Trophoblast cell (in vitro differentiated cells and primary cell): ENCODE measurements around the gene NDUFA7.

Source experiments
- DNase-seq, 2 donors: peaks; one replicate each; pipeline ENCODE4 v3.0.0-alpha.2; 2016
- H2AFZ ChIP-seq: 2 replicates; pipeline ENCODE4 v1.6.1; 2013; ENCODE audit warnings: low read length, moderate library complexity, mild to moderate bottlenecking; ENCODE audit not compliant: insufficient read depth, poor library complexity
- H2AK5ac ChIP-seq: 2 replicates; pipeline ENCODE4 v1.6.1; 2013; ENCODE audit warnings: mild to moderate bottlenecking, low read length
- H2BK120ac ChIP-seq: 2 replicates; pipeline ENCODE4 v1.6.1; 2013; ENCODE audit warnings: low read length, mild to moderate bottlenecking, moderate library complexity; ENCODE audit not compliant: insufficient read depth, poor library complexity
- H2BK12ac ChIP-seq: 2 replicates; pipeline ENCODE4 v1.6.1; 2013; ENCODE audit warnings: mild to moderate bottlenecking, low read length, moderate library complexity
- H2BK5ac ChIP-seq: 2 replicates; pipeline ENCODE4 v1.6.1; 2013; ENCODE audit warnings: low read length, low read depth, moderate library complexity, mild to moderate bottlenecking; ENCODE audit not compliant: poor library complexity
- H3K14ac ChIP-seq: 2 replicates; pipeline ENCODE4 v1.6.1; 2013; ENCODE audit warnings: mild to moderate bottlenecking, low read length
- H3K18ac ChIP-seq: 2 replicates; pipeline ENCODE4 v1.6.1; 2013; ENCODE audit warnings: mild to moderate bottlenecking, low read length
- H3K23ac ChIP-seq: 2 replicates; pipeline ENCODE4 v1.6.1; 2013; ENCODE audit warnings: low read length
- H3K27ac ChIP-seq: 2 replicates; pipeline ENCODE4 v1.5.1; 2013; ENCODE audit warnings: low read depth, mild to moderate bottlenecking, inconsistent platforms, low read length, moderate library complexity
- H3K27me3 ChIP-seq: 2 replicates; pipeline ENCODE4 v1.6.1; 2013; ENCODE audit warnings: inconsistent platforms, mild to moderate bottlenecking, low read length, moderate library complexity; ENCODE audit not compliant: insufficient read depth
- H3K36me3 ChIP-seq, 2 experiments: 1 replicate in 1 of 2; 2 replicates in 1 of 2; pipeline ENCODE4 v1.6.1; 2013; ENCODE audit warnings: low read length in 2 of 2, mild to moderate bottlenecking in 2 of 2, moderate library complexity in 1 of 2; ENCODE audit not compliant: insufficient read depth in 2 of 2, control insufficient read depth in 1 of 2
- H3K4ac ChIP-seq: 2 replicates; pipeline ENCODE4 v1.6.1; 2013; ENCODE audit warnings: low read depth, mild to moderate bottlenecking, low read length, moderate library complexity
- H3K4me1 ChIP-seq, 2 experiments: 1 replicate in 1 of 2; 2 replicates in 1 of 2; pipeline ENCODE4 v1.6.1; 2013; ENCODE audit warnings: low read length in 2 of 2, mild to moderate bottlenecking in 2 of 2, moderate library complexity in 1 of 2; ENCODE audit not compliant: insufficient read depth in 2 of 2, control insufficient read depth in 1 of 2
- H3K4me2 ChIP-seq: 2 replicates; pipeline ENCODE4 v1.6.1; 2013; ENCODE audit warnings: inconsistent platforms, mild to moderate bottlenecking, low read length, moderate library complexity
- H3K4me3 ChIP-seq: 2 replicates; pipeline ENCODE4 v1.5.1; 2013; ENCODE audit warnings: mild to moderate bottlenecking, low read depth, low read length, inconsistent platforms
- H3K79me1 ChIP-seq: one replicate; pipeline ENCODE4 v1.6.1; 2013; ENCODE audit warnings: low read length
- H3K79me2 ChIP-seq: 2 replicates; pipeline ENCODE4 v1.6.1; 2013; ENCODE audit warnings: low read length, mild to moderate bottlenecking; ENCODE audit not compliant: control insufficient read depth, insufficient read depth, poor library complexity
- H3K9ac ChIP-seq: 2 replicates; pipeline ENCODE4 v1.6.1; 2013; ENCODE audit warnings: mild to moderate bottlenecking, low read length
- H3K9me3 ChIP-seq: 2 replicates; pipeline ENCODE4 v1.6.1; 2013; ENCODE audit warnings: low read depth, mild to moderate bottlenecking, control low read depth, inconsistent platforms, low read length; ENCODE audit not compliant: insufficient read depth
- H4K12ac ChIP-seq: 2 replicates; pipeline ENCODE4 v1.6.1; 2013; ENCODE audit warnings: low read depth, mild to moderate bottlenecking, low read length, moderate library complexity
- H4K8ac ChIP-seq: 2 replicates; pipeline ENCODE4 v1.6.1; 2013; ENCODE audit warnings: low read depth, mild to moderate bottlenecking, low read length, moderate library complexity
- H4K91ac ChIP-seq: one replicate; pipeline ENCODE4 v1.6.1; 2013; ENCODE audit warnings: low read depth, mild to moderate bottlenecking, low read length, moderate library complexity
- WGBS: extraction: QIAGEN DNeasy Blood & Tissue Kit; methylation state at CpG from one replicate; pipeline ENCODE4 v1.1.7; 2013; ENCODE audit warnings: missing lambda C conversion rate; ENCODE audit not compliant: insufficient read length, insufficient coverage; ENCODE audit errors: extremely low coverage; 5-methylcytosine and 5-hydroxymethylcytosine counted together

NDUFA7 gene

GRCh38 chr19:8360196-8360595 is 39.0 kb upstream of the NDUFA7 start:
- Histone ChIP-seq H4K12ac (no peak overlapping the region), H3K4ac (no peak overlapping the region), H2BK12ac (no peak overlapping the region), H3K79me2 (no peaks in the 10 kb centered on the region), H3K36me3 (no peaks in the 10 kb centered on the region), H4K91ac (no peak overlapping the region), H3K14ac (no peak overlapping the region), H3K4me3 (no peak overlapping the region), H3K27ac (no peak overlapping the region), H3K18ac (no peak overlapping the region), H2BK5ac (no peak overlapping the region), H2BK120ac (no peak overlapping the region), H3K9ac (no peak overlapping the region), H3K79me1 (peaks cover 6% of the 10 kb centered on the region), H3K4me1 (peaks cover 5 to 10% of the 10 kb centered on the region in 2 experiments), H3K9me3 (peaks cover 6% of the 10 kb centered on the region), H3K27me3 (peaks cover 6% of the 10 kb centered on the region), H2AK5ac (no peak overlapping the region), H3K23ac (no peak overlapping the region), H2AFZ (no peak overlapping the region), H4K8ac (no peak overlapping the region), H3K4me2 (no peak overlapping the region)
- WGBS: no CpG with 5 or more reads among the region's 8 CpGs
- no peak for DNase-seq

DNA sequence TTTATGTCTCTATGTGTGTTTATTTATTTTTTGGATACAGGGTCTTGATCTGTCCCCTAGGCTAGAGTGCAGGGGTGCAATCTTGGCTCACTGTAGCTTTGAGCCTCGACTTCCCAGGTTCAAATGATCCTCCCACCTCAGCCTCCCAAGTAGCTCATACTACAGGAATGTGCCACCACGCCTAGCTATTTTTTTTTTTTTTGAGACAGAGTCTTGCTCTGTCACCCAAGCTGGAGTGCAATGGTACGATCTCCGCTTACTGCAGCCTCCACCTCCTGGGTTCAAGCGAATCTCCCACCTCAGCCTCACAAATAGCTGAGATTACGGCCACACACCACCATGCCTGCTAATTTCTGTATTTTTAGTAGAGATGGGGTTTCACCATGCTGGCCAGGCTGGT is 37.8 kb upstream of the NDUFA7 start:
- Histone ChIP-seq H3K79me2 (no peaks in the 10 kb centered on the region), H3K4me1 (peaks cover 5 to 7% of the 10 kb centered on the region in 2 experiments), H4K91ac (no peak overlapping the region), H4K12ac (no peak overlapping the region), H2AFZ (no peak overlapping the region), H2BK5ac (no peak overlapping the region), H3K27me3 (peaks cover 2% of the 10 kb centered on the region), H4K8ac (no peak overlapping the region), H3K79me1 (peaks cover 4% of the 10 kb centered on the region), H3K4me2 (no peak overlapping the region), H3K23ac (no peak overlapping the region), H3K4ac (no peak overlapping the region), H3K9ac (no peak overlapping the region), H3K27ac (no peak overlapping the region), H2BK12ac (no peak overlapping the region), H3K14ac (no peak overlapping the region), H3K36me3 (no peaks in the 10 kb centered on the region), H3K4me3 (no peak overlapping the region), H2BK120ac (no peak overlapping the region), H3K9me3 (peaks cover 1% of the 10 kb centered on the region), H3K18ac (no peak overlapping the region), H2AK5ac (no peak overlapping the region)
- no CpG with 5 or more reads among the region's 6 CpGs for WGBS
- peak in 1 of 2 donors; percentile 25 for DNase-seq

DNA sequence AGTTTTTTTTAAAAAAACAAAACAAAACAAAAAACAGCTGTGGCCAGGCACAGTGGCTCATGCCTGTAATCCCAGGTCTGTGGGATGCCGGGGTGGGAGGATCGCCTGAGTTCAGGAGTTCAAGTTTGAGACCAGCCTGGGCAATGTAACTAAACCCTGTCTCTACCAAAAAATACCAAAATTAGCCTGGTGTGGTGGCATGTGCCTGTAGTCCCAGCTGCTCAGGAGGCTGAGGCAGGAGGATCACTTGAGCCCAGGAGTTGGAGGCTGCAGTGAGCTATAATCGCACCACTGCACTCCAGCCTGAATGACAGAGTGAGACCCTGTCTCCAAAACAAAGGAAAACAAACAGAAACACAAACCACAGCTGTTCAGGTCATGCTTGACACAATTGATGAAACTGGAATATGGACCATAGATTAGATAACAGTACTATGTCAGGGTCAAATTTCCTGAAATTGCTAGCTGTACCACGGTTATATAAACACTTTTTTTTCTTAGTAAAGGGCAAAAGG is 35.9 kb upstream of the NDUFA7 start:
- H2AFZ ChIP-seq: no peak overlapping the region
- H4K12ac ChIP-seq: no peak overlapping the region
- no peak overlapping the region for H3K9ac ChIP-seq
- H2AK5ac ChIP-seq: no peak overlapping the region
- H2BK120ac ChIP-seq: no peak overlapping the region
- H3K4me1 ChIP-seq: peaks cover under 1 to 4% of the 10 kb centered on the region in 2 experiments
- no peaks in the 10 kb centered on the region for H3K27me3 ChIP-seq
- H3K79me2 ChIP-seq: no peaks in the 10 kb centered on the region
- H3K14ac ChIP-seq: no peak overlapping the region
- no peak overlapping the region for H3K23ac ChIP-seq
- no peak overlapping the region for H3K4me2 ChIP-seq
- no peak overlapping the region for H3K4ac ChIP-seq
- H3K18ac ChIP-seq: no peak overlapping the region
- H3K9me3 ChIP-seq: peaks cover 1% of the 10 kb centered on the region
- peaks cover 2% of the 10 kb centered on the region for H3K79me1 ChIP-seq
- H3K36me3 ChIP-seq: no peaks in the 10 kb centered on the region
- no peak overlapping the region for H3K27ac ChIP-seq
- H2BK12ac ChIP-seq: no peak overlapping the region
- WGBS: no CpG with 5 or more reads among the region's 4 CpGs
- DNase-seq: peak in 1 of 2 donors; percentile 58
- no peak overlapping the region for H2BK5ac ChIP-seq
- H3K4me3 ChIP-seq: no peak overlapping the region
- H4K91ac ChIP-seq: no peak overlapping the region
- H4K8ac ChIP-seq: no peak overlapping the region

- Histone ChIP-seq H3K14ac (no peak overlapping the region), H3K36me3 (no peaks in the 10 kb centered on the region), H3K4ac (no peak overlapping the region), H3K4me1 (peaks cover 0 to 4% of the 10 kb centered on the region in 2 experiments), H2AK5ac (no peak overlapping the region), H3K79me2 (no peaks in the 10 kb centered on the region), H3K79me1 (peaks cover 2% of the 10 kb centered on the region), H3K18ac (no peak overlapping the region), H3K9ac (no peak overlapping the region), H4K12ac (no peak overlapping the region), H3K4me3 (no peak overlapping the region), H2BK5ac (no peak overlapping the region), H3K4me2 (no peak overlapping the region), H4K91ac (no peak overlapping the region), H3K9me3 (peaks cover 1% of the 10 kb centered on the region), H2BK120ac (no peak overlapping the region), H3K23ac (no peak overlapping the region), H3K27ac (peak overlapping the region; percentile 7), H3K27me3 (no peaks in the 10 kb centered on the region), H2AFZ (no peak overlapping the region), H4K8ac (no peak overlapping the region), H2BK12ac (no peak overlapping the region)
- WGBS: no CpG with 5 or more reads among the region's 6 CpGs
- peak; percentile 54 to 70 for DNase-seq
Observed at GRCh38 chr19:8355631-8356402, 34.6 kb upstream of the NDUFA7 start.
